ENCODE data around the gene IDH3B. TPM values are rescaled to one million over a fixed set of nuclear protein-coding genes. Genes with fewer than 3 reads are reported as not detected.

Gene IDH3B
- total and polyA plus RNA-seq, 2 of the 13 experiments (the other 11 are each of a cell fraction or from before 2014, with no cell fraction given), result 215 to 254 TPM

GRCh38 chr20:2652724-2653555 lies 11.1 kb downstream of the IDH3B start (continued):
- no peak for TF ChIP-seq BCLAF1 (IDR thresholded peaks at IDR 0.05)
- 0 out of 2 replicates have a peak, but pooled peaks have one; percentile 85 for TF ChIP-seq ZNF333 (CRISPR knock-in tag; IDR thresholded peaks at IDR 0.05; ENCODE audit: borderline replicate concordance)
- TF ChIP-seq ZNF350 (CRISPR knock-in tag; IDR thresholded peaks at IDR 0.05; ENCODE audit: borderline replicate concordance, low read depth), result no peak
- peak; percentile 92 for TF ChIP-seq ZNF841 (CRISPR knock-in tag; IDR thresholded peaks at IDR 0.05; ENCODE audit: borderline replicate concordance)
- peak; percentile 87; the same call in 1 of the 2 replicates for TF ChIP-seq ZNF451 (CRISPR knock-in tag; IDR thresholded peaks at IDR 0.05)
- TF ChIP-seq TBP (CRISPR knock-in tag; IDR thresholded peaks at IDR 0.05), result no peak
- TF ChIP-seq ZBTB39 (CRISPR knock-in tag; IDR thresholded peaks at IDR 0.05), result 0 out of 2 replicates have a peak, but pooled peaks have one; percentile 15
- no peak for TF ChIP-seq HMGA1 (CRISPR knock-in tag; conservative IDR thresholded peaks at IDR 0.05)
- no peak for TF ChIP-seq ZNF326 (CRISPR knock-in tag; IDR thresholded peaks at IDR 0.05; ENCODE audit: borderline replicate concordance)
- no peak for TF ChIP-seq CBX1 (IDR thresholded peaks at IDR 0.05; ENCODE audit: low read depth)
- TF ChIP-seq, protein P1, sequence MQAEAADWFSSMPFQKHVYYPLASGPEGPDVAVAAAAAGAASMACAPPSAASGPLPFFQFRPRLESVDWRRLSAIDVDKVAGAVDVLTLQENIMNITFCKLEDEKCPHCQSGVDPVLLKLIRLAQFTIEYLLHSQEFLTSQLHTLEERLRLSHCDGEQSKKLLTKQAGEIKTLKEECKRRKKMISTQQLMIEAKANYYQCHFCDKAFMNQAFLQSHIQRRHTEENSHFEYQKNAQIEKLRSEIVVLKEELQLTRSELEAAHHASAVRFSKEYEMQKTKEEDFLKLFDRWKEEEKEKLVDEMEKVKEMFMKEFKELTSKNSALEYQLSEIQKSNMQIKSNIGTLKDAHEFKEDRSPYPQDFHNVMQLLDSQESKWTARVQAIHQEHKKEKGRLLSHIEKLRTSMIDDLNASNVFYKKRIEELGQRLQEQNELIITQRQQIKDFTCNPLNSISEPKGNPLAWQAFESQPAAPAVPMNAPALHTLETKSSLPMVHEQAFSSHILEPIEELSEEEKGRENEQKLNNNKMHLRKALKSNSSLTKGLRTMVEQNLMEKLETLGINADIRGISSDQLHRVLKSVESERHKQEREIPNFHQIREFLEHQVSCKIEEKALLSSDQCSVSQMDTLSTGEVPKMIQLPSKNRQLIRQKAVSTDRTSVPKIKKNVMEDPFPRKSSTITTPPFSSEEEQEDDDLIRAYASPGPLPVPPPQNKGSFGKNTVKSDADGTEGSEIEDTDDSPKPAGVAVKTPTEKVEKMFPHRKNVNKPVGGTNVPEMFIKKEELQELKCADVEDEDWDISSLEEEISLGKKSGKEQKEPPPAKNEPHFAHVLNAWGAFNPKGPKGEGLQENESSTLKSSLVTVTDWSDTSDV (CRISPR knock-in tag; IDR thresholded peaks at IDR 0.05), result peak; percentile 95; the same call in 1 of the 2 replicates
- no peak for TF ChIP-seq PHB2 (IDR thresholded peaks at IDR 0.05; ENCODE audit: partially characterized antibody)
- TF ChIP-seq, protein P2, sequence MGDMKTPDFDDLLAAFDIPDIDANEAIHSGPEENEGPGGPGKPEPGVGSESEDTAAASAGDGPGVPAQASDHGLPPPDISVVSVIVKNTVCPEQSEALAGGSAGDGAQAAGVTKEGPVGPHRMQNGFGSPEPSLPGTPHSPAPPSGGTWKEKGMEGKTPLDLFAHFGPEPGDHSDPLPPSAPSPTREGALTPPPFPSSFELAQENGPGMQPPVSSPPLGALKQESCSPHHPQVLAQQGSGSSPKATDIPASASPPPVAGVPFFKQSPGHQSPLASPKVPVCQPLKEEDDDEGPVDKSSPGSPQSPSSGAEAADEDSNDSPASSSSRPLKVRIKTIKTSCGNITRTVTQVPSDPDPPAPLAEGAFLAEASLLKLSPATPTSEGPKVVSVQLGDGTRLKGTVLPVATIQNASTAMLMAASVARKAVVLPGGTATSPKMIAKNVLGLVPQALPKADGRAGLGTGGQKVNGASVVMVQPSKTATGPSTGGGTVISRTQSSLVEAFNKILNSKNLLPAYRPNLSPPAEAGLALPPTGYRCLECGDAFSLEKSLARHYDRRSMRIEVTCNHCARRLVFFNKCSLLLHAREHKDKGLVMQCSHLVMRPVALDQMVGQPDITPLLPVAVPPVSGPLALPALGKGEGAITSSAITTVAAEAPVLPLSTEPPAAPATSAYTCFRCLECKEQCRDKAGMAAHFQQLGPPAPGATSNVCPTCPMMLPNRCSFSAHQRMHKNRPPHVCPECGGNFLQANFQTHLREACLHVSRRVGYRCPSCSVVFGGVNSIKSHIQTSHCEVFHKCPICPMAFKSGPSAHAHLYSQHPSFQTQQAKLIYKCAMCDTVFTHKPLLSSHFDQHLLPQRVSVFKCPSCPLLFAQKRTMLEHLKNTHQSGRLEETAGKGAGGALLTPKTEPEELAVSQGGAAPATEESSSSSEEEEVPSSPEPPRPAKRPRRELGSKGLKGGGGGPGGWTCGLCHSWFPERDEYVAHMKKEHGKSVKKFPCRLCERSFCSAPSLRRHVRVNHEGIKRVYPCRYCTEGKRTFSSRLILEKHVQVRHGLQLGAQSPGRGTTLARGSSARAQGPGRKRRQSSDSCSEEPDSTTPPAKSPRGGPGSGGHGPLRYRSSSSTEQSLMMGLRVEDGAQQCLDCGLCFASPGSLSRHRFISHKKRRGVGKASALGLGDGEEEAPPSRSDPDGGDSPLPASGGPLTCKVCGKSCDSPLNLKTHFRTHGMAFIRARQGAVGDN (CRISPR knock-in tag; IDR thresholded peaks at IDR 0.05), result peak; percentile 98
- TF ChIP-seq, protein P3, sequence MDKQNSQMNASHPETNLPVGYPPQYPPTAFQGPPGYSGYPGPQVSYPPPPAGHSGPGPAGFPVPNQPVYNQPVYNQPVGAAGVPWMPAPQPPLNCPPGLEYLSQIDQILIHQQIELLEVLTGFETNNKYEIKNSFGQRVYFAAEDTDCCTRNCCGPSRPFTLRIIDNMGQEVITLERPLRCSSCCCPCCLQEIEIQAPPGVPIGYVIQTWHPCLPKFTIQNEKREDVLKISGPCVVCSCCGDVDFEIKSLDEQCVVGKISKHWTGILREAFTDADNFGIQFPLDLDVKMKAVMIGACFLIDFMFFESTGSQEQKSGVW (CRISPR knock-in tag; IDR thresholded peaks at IDR 0.05; ENCODE audit: borderline replicate concordance), result 0 out of 2 replicates have a peak, but pooled peaks have one; percentile 96

Measured in HepG2 (cell line).